ENCODE measurements around the gene POLG. TPM values are rescaled to one million over a fixed set of nuclear protein-coding genes. Genes with fewer than 3 reads are reported as not detected.

Gene POLG
- total RNA-seq, 1 experiment from 2014 or later, result 83.5 TPM

- intact Hi-C loops (cut with micrococcal nuclease), result no loop called here
- no peaks in the 10 kb centered on the region for H3K9me3 ChIP-seq (ENCODE audit: low read length)
- ATAC-seq (no peak), DNase-seq (no peak)
- H3K36me3 ChIP-seq (ENCODE audit: low read depth, low read length), result peaks cover 82% of the 10 kb centered on the region
- no peak overlapping the region for H3K27ac ChIP-seq (ENCODE audit: low read length)
- peaks cover 16% of the 10 kb centered on the region for H3K79me2 ChIP-seq (ENCODE audit: low read length)
- H3F3A ChIP-seq (ENCODE audit: low read length, unreplicated experiment), result no peaks in the 10 kb centered on the region
- ChIA-PET CTCF (interaction anchor here (0.7 kb wide), 1 partner anchor 214 kb away, joined by 3 read pairs; no protein-coding TSS in a partner anchor), POLR2A (ENCODE audit: unreplicated experiment) (no interaction called here)
- H3K9ac ChIP-seq (ENCODE audit: low read length), result no peak overlapping the region
- TF ChIP-seq EZH2 (IDR thresholded peaks at IDR 0.05; ENCODE audit: low read length, unreplicated experiment), result no peak
- TF ChIP-seq EZH2phosphoT487 (IDR thresholded peaks at IDR 0.05; ENCODE audit: borderline replicate concordance, low read length), result no peak
- TF ChIP-seq CTCF (conservative IDR thresholded peaks at IDR 0.05; ENCODE audit: low read depth, low read length), result no peak
- no TSS peak for BruUV-seq (replicated peaks)
- peaks cover 19% of the 10 kb centered on the region; the same call in 1 of the 2 replicates for H4K20me1 ChIP-seq (ENCODE audit: low read length)
- H3K4me3 ChIP-seq (ENCODE audit: low read length), result no peak overlapping the region
- H2AFZ ChIP-seq (ENCODE audit: low read length), result no peak overlapping the region
- no peak overlapping the region for H3K4me2 ChIP-seq (ENCODE audit: low read length)
- no peaks in the 10 kb centered on the region for H3K27me3 ChIP-seq (ENCODE audit: low read length)
- H3K9me2 ChIP-seq (replicated peaks; ENCODE audit: low read length), result no peaks in the 10 kb centered on the region
- no peaks in the 10 kb centered on the region for H3K4me1 ChIP-seq (ENCODE audit: insufficient read depth, low read length)
Observed at GRCh38 chr15:89325039-89325803, 9.4 kb downstream of the POLG start.

GRCh38 chr15:89323825-89324224 lies 10.8 kb downstream of the POLG start:
- Histone ChIP-seq H2AFZ (ENCODE audit: low read length) (no peak overlapping the region), H3K79me2 (ENCODE audit: low read length) (0 out of 2 replicates have a peak, but pooled peaks cover 5% of the 10 kb centered on the region), H4K20me1 (ENCODE audit: low read length) (0 out of 2 replicates have a peak, but pooled peaks cover 9% of the 10 kb centered on the region), H3K9me2 (replicated peaks; ENCODE audit: low read length) (no peaks in the 10 kb centered on the region), H3K4me3 (ENCODE audit: low read length) (no peak overlapping the region), H3K27ac (ENCODE audit: low read length) (no peak overlapping the region), H3K4me1 (ENCODE audit: insufficient read depth, low read length) (no peaks in the 10 kb centered on the region), H3K9me3 (ENCODE audit: low read length) (no peaks in the 10 kb centered on the region), H3F3A (ENCODE audit: low read length, unreplicated experiment) (no peaks in the 10 kb centered on the region), H3K27me3 (ENCODE audit: low read length) (no peaks in the 10 kb centered on the region), H3K4me2 (ENCODE audit: low read length) (no peak overlapping the region), H3K9ac (ENCODE audit: low read length) (no peak overlapping the region), H3K36me3 (ENCODE audit: low read depth, low read length) (peaks cover 82% of the 10 kb centered on the region)
- TF ChIP-seq CTCF (conservative IDR thresholded peaks at IDR 0.05; ENCODE audit: low read depth, low read length) (no peak), EZH2phosphoT487 (IDR thresholded peaks at IDR 0.05; ENCODE audit: borderline replicate concordance, low read length) (no peak), EZH2 (IDR thresholded peaks at IDR 0.05; ENCODE audit: low read length, unreplicated experiment) (no peak)
- POLR2A ChIA-PET (ENCODE audit: unreplicated experiment), result no interaction called here
- ATAC-seq (no peak), DNase-seq (no peak)
- BruUV-seq (replicated peaks), result no TSS peak
- intact Hi-C loops (cut with micrococcal nuclease), result no loop called here
- CTCF ChIA-PET, result no interaction called here

GRCh38 chr15:89322822-89323221 lies 11.8 kb downstream of the POLG start:
- no peaks in the 10 kb centered on the region for H3K9me3 ChIP-seq (ENCODE audit: low read length)
- no peak overlapping the region for H2AFZ ChIP-seq (ENCODE audit: low read length)
- H4K20me1 ChIP-seq (ENCODE audit: low read length), result 0 out of 2 replicates have a peak, but pooled peaks cover 9% of the 10 kb centered on the region
- intact Hi-C loops (cut with micrococcal nuclease), result no loop called here
- H3K9me2 ChIP-seq (replicated peaks; ENCODE audit: low read length), result no peaks in the 10 kb centered on the region
- ChIA-PET CTCF (interaction anchor here (0.6 kb wide), 1 partner anchor 145 kb away, joined by 3 read pairs; no protein-coding TSS in a partner anchor), POLR2A (ENCODE audit: unreplicated experiment) (no interaction called here)
- TF ChIP-seq CTCF (conservative IDR thresholded peaks at IDR 0.05; ENCODE audit: low read depth, low read length), result no peak
- no peak for TF ChIP-seq EZH2phosphoT487 (IDR thresholded peaks at IDR 0.05; ENCODE audit: borderline replicate concordance, low read length)
- ATAC-seq, result no peak
- no peak overlapping the region for H3K9ac ChIP-seq (ENCODE audit: low read length)
- H3K27me3 ChIP-seq (ENCODE audit: low read length), result no peaks in the 10 kb centered on the region
- no peak overlapping the region for H3K4me2 ChIP-seq (ENCODE audit: low read length)
- no peak overlapping the region for H3K27ac ChIP-seq (ENCODE audit: low read length)
- no peaks in the 10 kb centered on the region for H3F3A ChIP-seq (ENCODE audit: low read length, unreplicated experiment)
- DNase-seq, result no peak
- H3K4me3 ChIP-seq (ENCODE audit: low read length), result no peak overlapping the region
- H3K36me3 ChIP-seq (ENCODE audit: low read depth, low read length), result peaks cover 73% of the 10 kb centered on the region
- H3K79me2 ChIP-seq (ENCODE audit: low read length), result no peaks in the 10 kb centered on the region
- H3K4me1 ChIP-seq (ENCODE audit: insufficient read depth, low read length), result no peaks in the 10 kb centered on the region
- no TSS peak for BruUV-seq (replicated peaks)

Measured in PC-3 (cell line).